ENCODE data around the gene HSPBP1. TPM values are rescaled to one million over a fixed set of nuclear protein-coding genes. Genes with fewer than 3 reads are reported as not detected.
"Not testable (repeated sequence)": the region's sequence is repeated elsewhere in the genome, so short reads cannot be mapped to it uniquely, and the experiment has no call there.

The HSPBP1 gene
- 16.1 TPM for total RNA-seq

GRCh38 chr19:55279770-55280643 lies at the start of gene HSPBP1:
Gene HSPBP1, minus strand, starts transcription at chr19:55280110. Its CDS starts 502 bp downstream, at chr19:55279608.
- ATAC-seq (peak; percentile 94), DNase-seq (ENCODE audit: low spot score) (peak; percentile 93)
- intact Hi-C loops (cut with DNase I), result no loop called here

- intact Hi-C loops (cut with DNase I); DNase-seq (ENCODE audit: low spot score); ATAC-seq: not testable (repeated sequence)
These were observed 48.9 kb upstream of the HSPBP1 start for GRCh38 chr19:55328774-55329318.

DNA sequence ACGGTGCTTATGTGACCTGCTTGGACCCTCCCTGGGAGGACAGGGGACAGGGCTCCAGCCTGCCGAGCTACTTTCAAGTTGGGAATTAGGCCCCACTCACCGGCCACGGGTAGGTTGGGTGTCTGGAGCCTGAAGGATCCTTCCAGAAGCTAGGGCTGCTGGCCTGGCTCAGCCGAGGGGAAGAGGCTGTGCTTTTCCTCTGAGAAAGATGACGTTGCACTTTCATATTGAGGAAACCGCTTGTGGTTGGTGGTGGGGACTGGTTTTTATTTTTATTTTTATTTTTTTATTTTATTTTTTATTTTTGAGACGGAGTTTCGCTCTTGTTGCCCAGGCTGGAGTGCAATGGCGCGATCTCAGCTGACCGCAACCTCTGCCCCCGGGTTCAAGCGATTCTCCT lies 45.3 kb upstream of the HSPBP1 start, which contains the start of gene TMEM150B:
Gene TMEM150B (minus strand): TSS at position 170 of the 400 bp plus-strand sequence. CDS start 4,305 bp downstream, outside the sequence.
- intact Hi-C loops (cut with DNase I), result no loop called here
- ATAC-seq, result peak; percentile 23
- no peak for DNase-seq (ENCODE audit: low spot score)

DNA sequence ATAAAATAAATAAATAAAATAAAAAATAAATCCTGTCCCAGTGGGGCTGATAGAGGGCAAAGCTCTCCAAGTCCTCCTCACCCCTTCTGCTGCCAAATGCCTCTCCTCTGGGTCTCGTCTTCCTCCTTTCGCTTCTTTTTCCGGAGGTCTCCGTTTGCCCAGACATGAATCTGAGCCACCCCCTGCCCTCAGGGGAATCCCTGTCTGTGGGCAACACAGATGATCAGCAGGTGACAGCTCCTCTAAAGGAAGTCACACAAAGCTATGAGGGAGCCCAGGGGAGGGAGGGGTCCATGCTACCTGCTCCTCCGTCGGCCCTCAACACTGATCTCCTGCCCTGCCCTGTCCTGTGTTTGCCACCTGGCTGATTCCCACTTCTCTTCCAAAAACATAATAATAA lies 44.8 kb upstream of the HSPBP1 start:
- ATAC-seq, result no peak
- no peak for DNase-seq (ENCODE audit: low spot score)
- intact Hi-C loops (cut with DNase I), result no loop called here

DNA sequence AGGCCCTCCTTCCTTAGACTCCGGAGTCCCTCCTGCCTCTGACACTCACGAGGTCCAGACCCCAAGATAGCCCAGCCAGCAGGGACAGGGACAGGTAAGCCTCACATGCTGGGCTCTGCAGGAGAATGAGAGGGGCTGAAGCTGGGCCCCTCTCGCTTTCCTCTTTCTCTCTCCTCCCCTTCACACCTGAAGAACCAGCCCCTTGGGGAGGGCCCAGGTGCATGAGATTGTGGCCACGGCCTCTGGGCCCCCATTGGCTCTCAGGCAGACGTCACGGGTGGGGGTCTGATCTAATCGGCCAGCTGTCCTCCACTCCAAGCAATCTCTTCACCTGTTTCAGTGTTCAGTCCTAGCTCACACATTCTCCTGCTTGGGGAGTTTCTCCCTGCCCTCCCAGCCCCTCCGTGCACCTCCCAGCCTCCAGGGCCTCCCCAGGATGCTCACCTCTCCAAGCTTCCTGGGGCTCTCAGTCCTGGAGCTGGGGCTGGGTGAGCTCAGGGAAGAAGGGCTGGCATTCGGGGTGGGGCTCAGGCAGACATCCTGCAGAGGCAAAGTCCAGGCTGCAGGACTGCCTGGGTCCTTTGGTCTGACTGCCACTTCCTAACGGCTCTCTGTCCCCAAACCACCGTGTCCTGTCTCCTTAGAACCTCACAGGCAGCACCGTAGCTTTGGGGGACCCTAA lies 42.4 kb upstream of the HSPBP1 start:
- DNase-seq (ENCODE audit: low spot score) (no peak), ATAC-seq (no peak)
- intact Hi-C loops (cut with DNase I), result no loop called here

DNA sequence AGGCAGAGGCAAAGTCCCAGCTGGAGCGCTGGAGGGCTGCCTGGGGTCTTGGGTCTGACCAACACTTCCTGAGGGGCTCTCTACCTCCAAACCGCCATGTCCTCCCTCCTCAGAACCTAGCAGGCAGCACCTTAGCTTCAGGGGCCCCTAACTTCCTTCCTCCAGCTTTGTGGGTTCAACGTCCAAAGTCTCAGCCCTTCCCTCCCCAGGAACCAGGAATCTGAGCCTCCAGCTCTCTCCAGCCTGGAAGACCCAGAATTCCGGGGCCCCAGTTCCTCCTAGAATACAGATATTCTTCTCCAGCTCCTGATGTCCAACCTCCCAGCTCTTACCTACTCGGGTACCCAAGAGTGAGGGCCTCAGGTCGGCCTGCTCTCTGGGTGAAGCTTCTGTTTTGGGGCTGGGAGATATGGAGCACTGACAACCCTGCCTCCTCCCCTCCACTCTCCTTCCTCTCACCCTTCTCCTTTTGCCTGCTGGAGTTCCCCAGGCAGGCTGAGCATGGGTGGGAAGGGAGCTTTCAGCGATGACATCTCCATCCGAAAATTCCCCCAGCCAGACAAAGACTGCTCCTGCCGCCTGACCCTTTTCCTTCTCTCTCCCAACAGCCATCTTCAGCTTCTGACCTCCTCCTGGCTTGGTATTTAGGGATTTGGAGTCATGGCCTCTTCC lies 41.7 kb upstream of the HSPBP1 start:
- intact Hi-C loops (cut with DNase I), result no loop called here
- ATAC-seq, result no peak
- no peak for DNase-seq (ENCODE audit: low spot score)

DNA sequence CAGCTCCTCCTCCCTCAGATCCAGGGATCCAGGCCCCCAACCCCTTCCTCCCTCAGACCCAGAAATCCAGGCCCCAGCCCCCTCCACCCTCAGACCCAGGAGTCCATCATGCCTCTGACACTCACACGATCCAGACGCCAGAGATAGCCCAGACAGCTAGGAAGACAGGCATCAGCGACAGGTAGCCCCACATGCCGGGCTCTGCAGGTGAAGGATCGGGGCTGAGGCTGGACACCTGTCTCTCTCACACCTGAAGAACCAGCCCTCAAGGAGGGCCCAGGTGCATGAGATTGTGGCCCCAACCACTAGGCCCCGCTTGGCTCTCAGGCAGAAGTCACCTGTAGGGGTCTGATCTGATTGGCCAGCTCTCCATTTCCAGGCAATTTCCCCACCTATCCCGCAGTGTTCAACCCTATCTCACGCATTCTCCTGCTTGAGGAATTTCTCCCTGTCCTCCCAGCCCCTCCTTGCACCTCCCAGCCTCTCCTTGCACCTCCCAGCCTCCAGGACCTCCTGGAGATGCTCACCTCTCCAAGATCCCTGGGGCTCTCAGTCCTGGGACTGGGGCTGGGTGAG lies 41.0 kb upstream of the HSPBP1 start:
- ATAC-seq (no peak), DNase-seq (ENCODE audit: low spot score) (no peak)
- intact Hi-C loops (cut with DNase I), result no loop called here

DNA sequence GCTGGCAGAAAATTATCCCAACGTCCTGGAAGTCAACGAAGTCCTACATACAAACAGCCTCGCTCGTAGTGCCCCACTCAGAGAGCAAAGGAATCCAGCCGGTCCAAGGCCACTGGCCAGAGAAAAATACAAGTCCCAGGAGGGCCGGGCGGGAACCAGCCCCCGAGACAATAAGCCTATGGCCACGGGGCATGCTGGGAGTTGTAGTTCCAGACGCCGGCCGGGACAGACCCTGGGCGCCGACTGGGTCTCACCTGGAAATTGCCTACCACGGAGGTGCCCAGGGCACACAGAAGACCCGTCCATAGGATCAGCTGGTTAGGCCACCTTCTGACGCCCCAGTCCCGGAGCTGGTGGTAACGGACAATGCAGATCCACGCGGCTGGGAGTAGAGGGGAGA lies 39.9 kb upstream of the HSPBP1 start:
- ATAC-seq (peak; percentile 67), DNase-seq (ENCODE audit: low spot score) (no peak)
- intact Hi-C loops (cut with DNase I), result no loop called here

DNA sequence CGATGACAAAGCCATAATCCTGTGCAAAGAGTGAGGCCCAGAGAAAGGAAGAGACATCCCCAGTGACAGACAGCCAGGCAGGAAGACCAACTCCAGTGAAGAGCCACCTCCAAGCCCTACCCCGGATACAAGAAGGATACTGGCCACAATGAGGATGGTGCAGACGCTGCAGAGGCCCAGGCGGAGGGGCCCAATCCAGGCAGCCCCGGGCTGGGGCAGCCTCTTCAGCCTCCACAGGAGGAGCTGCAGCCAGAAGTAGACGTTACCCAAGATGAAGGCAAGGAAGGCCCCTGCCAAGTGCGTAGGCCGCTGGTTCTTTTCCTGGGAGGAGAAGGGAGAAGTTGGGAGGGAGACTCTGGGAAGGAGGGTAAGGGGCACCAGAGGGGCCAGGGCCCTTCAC lies 36.7 kb upstream of the HSPBP1 start:
- intact Hi-C loops (cut with DNase I), result no loop called here
- ATAC-seq (no peak), DNase-seq (ENCODE audit: low spot score) (no peak)

- ATAC-seq (no peak), DNase-seq (ENCODE audit: low spot score) (no peak)
- intact Hi-C loops (cut with DNase I), result no loop called here
These were observed 36.1 kb upstream of the HSPBP1 start for GRCh38 chr19:55315956-55316525.

DNA sequence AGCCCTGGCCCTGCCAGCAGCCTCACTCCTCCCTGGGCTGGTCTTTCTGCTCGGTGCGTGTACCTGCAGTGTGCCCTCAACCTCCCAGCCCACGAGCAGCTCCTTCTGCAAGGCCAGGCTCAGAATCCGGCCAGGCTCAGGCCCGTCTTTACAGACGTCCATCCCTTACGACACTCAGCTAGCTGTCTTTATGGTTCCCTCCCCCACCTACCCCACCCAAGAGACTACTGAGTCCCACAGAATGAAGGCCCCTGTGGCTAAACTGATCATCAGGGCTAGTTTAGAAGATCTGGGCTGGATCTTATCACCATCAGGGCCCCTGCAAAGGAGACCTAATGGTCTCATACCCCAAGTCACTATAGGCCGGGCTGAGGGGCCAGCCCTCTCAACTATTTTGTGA lies 34.5 kb upstream of the HSPBP1 start:
- no peak for DNase-seq (ENCODE audit: low spot score)
- ATAC-seq, result no peak
- intact Hi-C loops (cut with DNase I), result no loop called here

DNA sequence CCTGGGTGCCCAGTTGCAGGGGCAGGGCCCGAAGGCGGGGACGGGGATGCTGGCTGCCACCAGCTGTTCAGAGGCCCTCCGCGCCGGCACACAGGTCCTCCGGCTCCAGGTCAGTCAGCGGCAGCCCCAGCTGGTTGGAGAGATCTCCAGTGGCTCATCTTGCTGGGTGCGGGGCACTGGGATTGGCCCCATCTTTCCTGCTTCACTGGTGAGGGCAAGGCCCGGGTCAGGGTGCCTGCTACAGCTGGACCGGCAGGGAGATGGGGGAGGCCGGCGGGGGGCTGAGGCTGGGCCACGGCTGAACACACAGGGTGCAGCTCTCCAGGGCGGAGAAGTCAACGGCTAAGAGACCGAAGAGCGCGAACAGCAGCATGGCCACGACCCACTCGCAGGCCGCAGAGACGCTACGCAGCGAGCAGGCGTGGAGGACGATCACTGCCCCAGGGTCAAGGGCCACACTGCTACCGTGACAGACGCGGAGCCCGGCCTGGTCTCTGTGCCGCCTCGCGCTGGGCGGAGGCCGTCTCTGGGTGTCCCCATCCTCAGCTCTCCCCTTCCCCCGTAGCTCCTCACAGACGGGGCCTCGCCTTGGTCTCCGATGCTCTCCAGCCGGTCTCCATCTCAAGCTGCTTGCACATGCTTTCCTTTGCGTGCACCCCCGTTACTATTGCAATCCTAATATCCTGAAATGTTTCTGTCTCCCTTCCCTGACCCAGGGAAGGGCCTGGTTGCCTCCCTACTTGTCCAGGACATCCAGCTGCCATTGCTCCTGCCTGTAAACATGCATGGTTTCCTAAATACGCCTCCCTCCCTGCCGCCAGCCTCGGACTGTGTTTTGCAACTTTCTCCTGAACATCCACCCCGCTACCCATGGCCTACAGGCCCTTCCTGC lies 33.0 kb upstream of the HSPBP1 start:
- ATAC-seq (no peak), DNase-seq (ENCODE audit: low spot score) (no peak)
- intact Hi-C loops (cut with DNase I), result no loop called here

GRCh38 chr19:55311797-55312196 lies 31.9 kb upstream of the HSPBP1 start:
- ATAC-seq, result no peak
- DNase-seq (ENCODE audit: low spot score), result no peak
- intact Hi-C loops (cut with DNase I), result no loop called here

DNA sequence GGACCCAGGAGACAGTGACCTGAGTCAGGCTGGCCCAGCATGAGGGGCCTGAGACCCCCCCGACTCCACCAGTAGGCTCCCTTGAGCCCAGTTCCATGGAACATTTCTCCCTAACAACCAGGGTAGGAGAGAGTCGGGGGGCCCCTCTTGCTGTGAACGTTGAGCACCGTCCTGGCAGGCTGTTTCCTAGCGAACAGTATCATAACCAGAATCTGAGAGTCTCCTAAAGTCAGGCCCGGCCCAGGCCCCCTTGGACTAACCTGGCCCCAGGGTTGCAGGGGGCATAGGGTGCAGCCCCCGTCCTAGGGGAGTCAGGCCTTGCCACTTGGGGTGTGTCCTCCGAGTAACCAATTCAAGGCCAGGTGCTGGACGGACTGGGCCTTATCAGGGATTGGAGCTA lies 31.5 kb upstream of the HSPBP1 start:
- ATAC-seq, result no peak
- intact Hi-C loops (cut with DNase I), result no loop called here

DNA sequence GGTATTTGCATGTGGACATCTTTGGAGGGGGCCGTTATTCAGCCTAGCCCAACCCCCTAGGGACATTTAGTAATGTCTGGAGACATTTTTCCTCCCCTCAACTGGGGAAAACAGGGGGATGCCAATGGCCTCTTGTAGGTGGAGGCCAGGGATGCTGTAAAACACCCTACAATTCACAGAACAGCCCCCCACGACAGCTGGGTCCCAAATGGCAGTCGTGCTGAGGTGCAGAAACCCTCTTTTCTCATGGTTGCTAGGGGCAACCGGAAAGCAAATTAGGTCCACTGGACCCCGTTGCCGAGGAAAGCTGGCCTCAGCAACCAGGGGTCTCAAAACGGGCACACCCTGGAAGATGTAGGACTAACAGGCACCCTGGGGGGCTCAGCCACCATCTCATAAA lies 30.6 kb upstream of the HSPBP1 start:
- intact Hi-C loops (cut with DNase I), result no loop called here

More for the DNA sequence above, 31.5 kb upstream of the HSPBP1 start:
- DNase-seq (ENCODE audit: low spot score), result no peak

GRCh38 chr19:55309448-55309847 lies 29.5 kb upstream of the HSPBP1 start:
- DNase-seq (ENCODE audit: low spot score) (no peak), ATAC-seq (no peak)
- intact Hi-C loops (cut with DNase I), result no loop called here

More for the DNA sequence above, 30.6 kb upstream of the HSPBP1 start:
- ATAC-seq, result no peak
- DNase-seq (ENCODE audit: low spot score), result no peak

GRCh38 chr19:55308281-55308680 lies 28.4 kb upstream of the HSPBP1 start:
- intact Hi-C loops (cut with DNase I), result no loop called here
- DNase-seq (ENCODE audit: low spot score) (no peak), ATAC-seq (no peak)

DNA sequence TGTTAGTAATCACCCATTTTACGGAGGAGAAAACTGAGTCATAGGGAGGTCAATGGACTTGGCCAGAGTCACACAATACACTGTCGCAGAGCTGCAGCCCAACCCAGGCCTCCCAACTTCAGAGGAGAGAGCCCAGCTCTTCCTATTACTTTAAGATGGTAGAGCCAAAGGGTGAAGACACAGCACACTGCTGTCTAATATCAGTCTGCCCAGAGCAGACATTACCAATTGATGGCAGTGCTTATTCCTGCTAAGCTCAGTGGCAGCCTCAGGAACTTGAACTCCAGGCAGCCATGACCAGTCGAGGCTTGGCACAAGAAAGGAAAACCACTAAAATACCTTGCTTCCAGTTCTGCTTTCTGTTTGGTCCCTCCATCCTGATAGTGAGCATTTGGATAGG lies 26.8 kb upstream of the HSPBP1 start:
- no peak for DNase-seq (ENCODE audit: low spot score)
- ATAC-seq, result no peak
- intact Hi-C loops (cut with DNase I), result no loop called here
